Epidermal melanocyte (primary cell): Measurements from ENCODE around the gene B4GALT7.

Experiments used
- DNase-seq: peaks from one replicate; pipeline ENCODE4 v3.0.0; 2011; ENCODE audit warnings: low spot score; ENCODE audit not compliant: insufficient read length

B4GALT7 gene

GRCh38 chr5:177593511-177593910, 6.4 kb upstream of the B4GALT7 start:
- no peak for DNase-seq

- DNase-seq: no peak
These were observed 5.9 kb upstream of the B4GALT7 start for GRCh38 chr5:177594071-177594470.

- no peak for DNase-seq
These were observed 4.8 kb upstream of the B4GALT7 start for GRCh38 chr5:177595026-177595585.

- DNase-seq: no peak
These were observed 3.7 kb upstream of the B4GALT7 start for GRCh38 chr5:177595991-177596774.

- no peak for DNase-seq
These were observed 3.1 kb upstream of the B4GALT7 start for GRCh38 chr5:177596775-177597238.

GRCh38 chr5:177598477-177598876, 1.5 kb upstream of the B4GALT7 start:
- no peak for DNase-seq

GRCh38 chr5:177600508-177601018, 631 bp downstream of the B4GALT7 start:
- no peak for DNase-seq

- DNase-seq: no peak
These were observed 1.2 kb downstream of the B4GALT7 start for GRCh38 chr5:177601126-177601525.

GRCh38 chr5:177601577-177602457, 1.9 kb downstream of the B4GALT7 start:
- no peak for DNase-seq

GRCh38 chr5:177602458-177602830, 2.5 kb downstream of the B4GALT7 start:
- DNase-seq: no peak

GRCh38 chr5:177603631-177604030, 3.7 kb downstream of the B4GALT7 start:
- DNase-seq: no peak

- no peak for DNase-seq
These were observed 4.2 kb downstream of the B4GALT7 start for GRCh38 chr5:177604116-177604521.

GRCh38 chr5:177604656-177605055, 4.7 kb downstream of the B4GALT7 start:
- no peak for DNase-seq

GRCh38 chr5:177605078-177605477, 5.1 kb downstream of the B4GALT7 start:
- no peak for DNase-seq

- no peak for DNase-seq
These were observed 5.7 kb downstream of the B4GALT7 start for GRCh38 chr5:177605667-177606066.

- DNase-seq: no peak
These were observed 6.4 kb downstream of the B4GALT7 start for GRCh38 chr5:177606071-177607051.

GRCh38 chr5:177607115-177607451, 7.2 kb downstream of the B4GALT7 start:
- DNase-seq: no peak

GRCh38 chr5:177607452-177608192, 7.7 kb downstream of the B4GALT7 start:
- peak; percentile 69 for DNase-seq

- no peak for DNase-seq
These were observed 8.5 kb downstream of the B4GALT7 start for GRCh38 chr5:177608243-177609075.
